Right lobe of liver (tissue), 4 donors: Measurements from ENCODE around the gene VPS36.

Source experiments
- CTCF ChIP-seq, 4 donors: fragments of 200-600 bp in 3 of 4; fragments of 450-650 bp in 1 of 4; IDR thresholded peaks; one replicate each; pipeline versions ENCODE4 v1.5.1 to v1.8.0; 2016 to 2022; ENCODE audit warnings: antibody characterized with exemption in 4 of 4, mild to moderate bottlenecking in 2 of 4
- POLR2A ChIP-seq: fragments of 450-650 bp; IDR thresholded peaks from one replicate; pipeline ENCODE4 v1.6.1; 2017; ENCODE audit warnings: antibody characterized with exemption, mild to moderate bottlenecking
- donor health status: DM: no; HTN: no; CAD: no.
- donor health status: DM: no; HTN: no; CAD: no.
- donor health status: DM: no; HTN: yes; CAD: no.

- TF ChIP-seq CTCF (IDR thresholded peaks at IDR 0.05) (no peak), POLR2A (no peak)
These were observed 13.1 kb upstream of the VPS36 start for GRCh38 chr13:52463526-52463925.
